Measurements from ENCODE around the gene RASAL3. TPM values are rescaled to one million over a fixed set of nuclear protein-coding genes. Genes with fewer than 3 reads are reported as not detected.

Gene RASAL3
- total and polyA plus RNA-seq, 5 donors: 0.66 to 2.5 (median 0.97) TPM

GRCh38 chr19:15432018-15432494 lies 32.3 kb downstream of the RASAL3 start:
- intact Hi-C loops (cut with DNase I): no loop called here
- under 1% methylated on average over 44 of the region's 44 CpGs for WGBS
- no peaks in the 10 kb centered on the region for H3K9me3 ChIP-seq (ENCODE audit: control insufficient read depth, low read length)
- no peaks in the 10 kb centered on the region for H3K27me3 ChIP-seq (ENCODE audit: control insufficient read depth, insufficient read depth)
- no peak overlapping the region for H3K27ac ChIP-seq (ENCODE audit: low read length)
- H3K4me1 ChIP-seq (ENCODE audit: control insufficient read depth, insufficient read depth, low read length): peaks cover 11% of the 10 kb centered on the region
- ATAC-seq (no peak), DNase-seq (peak in 2 of 3 donors; percentile 58 to 65)
- H3K4me3 ChIP-seq (ENCODE audit: low read length): peak overlapping the region; percentile 95

GRCh38 chr19:15431396-15432017 lies 32.8 kb downstream of the RASAL3 start:
- intact Hi-C loops (cut with DNase I): no loop called here
- peak overlapping the region; percentile 95 for H3K4me3 ChIP-seq (ENCODE audit: low read length)
- H3K4me1 ChIP-seq (ENCODE audit: control insufficient read depth, insufficient read depth, low read length): peaks cover 11% of the 10 kb centered on the region
- no peaks in the 10 kb centered on the region for H3K9me3 ChIP-seq (ENCODE audit: control insufficient read depth, low read length)
- no peak overlapping the region for H3K27ac ChIP-seq (ENCODE audit: low read length)
- DNase-seq (peak in 2 of 3 donors; percentile 34 to 38), ATAC-seq (no peak)
- WGBS: 15% methylated on average over 7 of the region's 7 CpGs
- no peaks in the 10 kb centered on the region for H3K27me3 ChIP-seq (ENCODE audit: control insufficient read depth, insufficient read depth)

DNA sequence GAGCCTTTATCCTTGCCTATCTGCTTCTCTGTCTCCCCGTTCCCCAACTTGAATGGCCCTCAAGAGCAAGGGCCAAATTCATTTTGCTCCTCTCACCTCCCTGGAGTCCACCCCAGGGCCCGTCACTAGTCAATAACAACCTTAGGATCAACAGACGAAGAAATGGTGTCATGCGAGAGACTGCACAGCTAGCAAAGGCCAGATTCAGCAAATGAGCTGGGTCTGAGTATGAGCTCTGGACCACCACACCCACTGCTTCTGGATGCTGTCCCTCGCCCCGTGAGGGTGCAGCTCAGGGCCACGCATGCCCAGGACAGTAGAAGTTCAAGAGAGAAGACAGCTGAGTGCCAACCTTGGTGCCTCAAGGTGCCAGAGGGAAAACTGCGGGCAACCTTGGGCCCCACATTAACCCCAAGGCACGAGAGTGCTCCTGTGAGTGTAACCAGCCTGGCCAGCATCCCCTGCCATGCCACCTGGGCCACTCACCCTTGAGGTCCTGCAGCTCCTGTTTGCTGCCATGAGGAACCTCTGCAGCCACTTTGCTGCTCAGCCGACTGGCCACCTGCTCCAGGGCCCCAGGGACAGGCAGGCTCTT lies 33.7 kb downstream of the RASAL3 start:
- H3K4me1 ChIP-seq (ENCODE audit: control insufficient read depth, insufficient read depth, low read length): peaks cover 11% of the 10 kb centered on the region
- peak in 1 of 3 donors; percentile 38 for DNase-seq
- WGBS: 79% methylated on average over 10 of the region's 10 CpGs
- no peaks in the 10 kb centered on the region for H3K9me3 ChIP-seq (ENCODE audit: control insufficient read depth, low read length)
- no peak overlapping the region for H3K4me3 ChIP-seq (ENCODE audit: low read length)
- H3K27me3 ChIP-seq (ENCODE audit: control insufficient read depth, insufficient read depth): no peaks in the 10 kb centered on the region
- no peak overlapping the region for H3K27ac ChIP-seq (ENCODE audit: low read length)
- intact Hi-C loops (cut with DNase I): no loop called here
- ATAC-seq: no peak

GRCh38 chr19:15429825-15430467 lies 34.4 kb downstream of the RASAL3 start:
- intact Hi-C loops (cut with DNase I): no loop called here
- 85% methylated on average over 24 of the region's 24 CpGs for WGBS

GRCh38 chr19:15428956-15429824 lies 35.2 kb downstream of the RASAL3 start:
- WGBS: 72% methylated on average over 22 of the region's 22 CpGs
- H3K4me3 ChIP-seq (ENCODE audit: low read length): no peak overlapping the region
- H3K27ac ChIP-seq (ENCODE audit: low read length): no peak overlapping the region
- H3K9me3 ChIP-seq (ENCODE audit: control insufficient read depth, low read length): no peaks in the 10 kb centered on the region
- DNase-seq (peak in 2 of 3 donors; percentile 58 to 69), ATAC-seq (no peak)
- intact Hi-C loops (cut with DNase I): no loop called here
- peaks cover 11% of the 10 kb centered on the region for H3K4me1 ChIP-seq (ENCODE audit: control insufficient read depth, insufficient read depth, low read length)
- no peaks in the 10 kb centered on the region for H3K27me3 ChIP-seq (ENCODE audit: control insufficient read depth, insufficient read depth)

More at GRCh38 chr19:15429825-15430467, 34.4 kb downstream of the RASAL3 start:
- H3K27me3 ChIP-seq (ENCODE audit: control insufficient read depth, insufficient read depth): no peaks in the 10 kb centered on the region
- no peaks in the 10 kb centered on the region for H3K9me3 ChIP-seq (ENCODE audit: control insufficient read depth, low read length)
- H3K4me3 ChIP-seq (ENCODE audit: low read length): no peak overlapping the region
- no peak overlapping the region for H3K27ac ChIP-seq (ENCODE audit: low read length)
- H3K4me1 ChIP-seq (ENCODE audit: control insufficient read depth, insufficient read depth, low read length): peaks cover 11% of the 10 kb centered on the region
- DNase-seq: peak in 1 of 3 donors; percentile 47
- no peak for ATAC-seq

GRCh38 chr19:15427991-15428471 lies 36.3 kb downstream of the RASAL3 start:
- Histone ChIP-seq H3K9me3 (ENCODE audit: control insufficient read depth, low read length) (no peaks in the 10 kb centered on the region), H3K4me1 (ENCODE audit: control insufficient read depth, insufficient read depth, low read length) (peaks cover 11% of the 10 kb centered on the region), H3K4me3 (ENCODE audit: low read length) (no peak overlapping the region), H3K27ac (ENCODE audit: low read length) (no peak overlapping the region), H3K27me3 (ENCODE audit: control insufficient read depth, insufficient read depth) (no peaks in the 10 kb centered on the region)
- intact Hi-C loops (cut with DNase I): no loop called here
- ATAC-seq (no peak), DNase-seq (peak in 2 of 3 donors; percentile 59 to 63)
- WGBS: 94% methylated on average over 35 of the region's 35 CpGs

DNA sequence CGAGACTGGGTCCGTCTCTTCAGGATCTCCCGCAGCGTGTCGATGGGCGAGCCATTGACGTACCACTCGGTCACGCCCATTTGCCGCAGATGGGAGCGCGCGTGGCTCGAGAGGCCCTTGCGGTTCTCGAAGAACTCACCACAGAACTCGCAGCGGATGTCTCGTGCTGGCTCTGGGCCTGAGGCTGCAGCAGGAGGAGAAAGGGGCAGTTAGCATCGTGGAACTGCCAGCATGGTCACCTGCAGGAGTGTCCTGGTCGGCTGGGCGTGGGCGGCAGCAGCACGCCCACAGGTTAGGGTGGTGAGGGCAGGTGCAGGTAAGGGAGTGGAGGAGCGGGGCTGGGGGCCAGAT lies 37.0 kb downstream of the RASAL3 start:
- intact Hi-C loops (cut with DNase I): no loop called here
- whole genome bisulfite sequencing: 97% methylated on average over 25 of the region's 25 CpGs
- Histone ChIP-seq H3K4me1 (ENCODE audit: control insufficient read depth, insufficient read depth, low read length) (peaks cover 11% of the 10 kb centered on the region), H3K27me3 (ENCODE audit: control insufficient read depth, insufficient read depth) (no peaks in the 10 kb centered on the region), H3K4me3 (ENCODE audit: low read length) (no peak overlapping the region), H3K9me3 (ENCODE audit: control insufficient read depth, low read length) (no peaks in the 10 kb centered on the region), H3K27ac (ENCODE audit: low read length) (no peak overlapping the region)
- ATAC-seq (no peak), DNase-seq (peak in 1 of 3 donors; percentile 49)

DNA sequence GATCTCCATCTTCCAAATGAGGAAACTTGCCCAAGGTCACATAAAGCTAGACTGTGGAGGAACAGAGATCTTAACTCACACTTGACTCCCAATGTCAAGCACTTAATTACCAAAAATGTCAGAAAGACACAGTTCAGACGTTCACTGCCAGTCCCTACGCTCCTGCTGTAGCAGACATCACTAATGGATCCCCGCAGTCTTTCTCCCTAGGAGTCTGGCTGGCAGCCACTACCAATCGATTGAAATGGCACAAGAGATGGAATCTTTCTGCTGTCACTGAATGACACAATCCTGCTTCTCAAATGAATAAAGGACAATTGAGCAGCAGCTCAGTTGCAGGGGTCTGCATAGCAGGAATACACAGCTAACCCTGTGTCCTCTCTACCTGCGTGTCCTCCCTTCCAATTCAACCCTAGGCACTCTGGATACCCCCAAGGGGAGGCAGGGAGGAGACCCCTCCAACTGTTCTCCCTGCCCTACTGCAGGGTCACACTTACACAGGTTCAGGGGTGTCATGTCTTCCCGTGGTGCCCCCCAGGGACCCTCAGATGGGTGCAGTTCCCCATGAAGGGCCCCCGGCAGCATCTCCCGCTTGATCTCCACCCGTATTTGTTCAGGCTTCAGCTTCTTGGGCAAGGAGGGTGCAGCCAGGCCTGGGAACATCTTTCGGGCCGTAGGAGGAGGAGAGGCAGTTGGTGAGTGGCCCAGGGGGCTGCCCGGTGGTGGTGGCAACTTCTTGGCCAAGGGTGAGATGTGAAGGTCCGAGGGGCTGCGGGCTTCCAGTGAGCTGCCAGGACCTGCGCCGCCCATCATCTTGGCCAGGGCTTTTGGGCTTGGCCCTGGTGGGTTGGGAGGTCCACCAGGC lies 37.6 kb downstream of the RASAL3 start:
- peak in 2 of 3 donors; percentile 32 to 48 for DNase-seq
- ATAC-seq: no peak
- WGBS: 87% methylated on average over 16 of the region's 16 CpGs

DNA sequence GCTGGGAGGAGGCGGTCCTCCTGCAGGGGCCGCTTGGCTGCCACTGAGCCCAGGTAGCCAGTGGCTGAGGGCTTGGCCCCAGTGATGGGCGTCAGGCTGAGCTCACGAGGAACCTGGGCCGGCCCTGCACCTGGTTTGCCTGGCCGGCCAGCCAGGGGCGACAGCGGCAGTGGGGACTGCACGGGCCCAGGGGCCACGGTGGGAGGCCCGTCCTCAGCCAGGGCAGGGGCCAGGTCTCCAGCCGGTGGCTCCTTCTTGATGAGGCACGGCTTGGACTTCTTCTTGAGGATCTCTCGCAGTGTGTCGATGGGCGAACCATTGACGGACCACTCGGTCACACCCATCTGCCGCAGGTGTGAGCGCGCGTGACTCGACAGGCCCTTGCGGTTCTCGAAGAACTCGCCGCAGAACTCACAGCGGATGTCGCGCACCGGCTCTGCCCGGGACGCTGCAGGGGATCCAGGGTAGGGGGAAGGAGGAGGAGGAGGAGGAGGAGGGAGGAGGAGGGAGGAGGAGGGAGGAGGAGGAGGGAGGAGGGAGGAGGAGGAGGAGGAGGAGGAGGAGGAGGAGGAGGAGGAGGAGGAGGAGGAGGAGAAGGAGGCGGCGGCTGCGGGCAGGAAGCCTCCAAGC lies 38.9 kb downstream of the RASAL3 start:
- Histone ChIP-seq H3K9me3 (ENCODE audit: control insufficient read depth, low read length) (no peaks in the 10 kb centered on the region), H3K4me1 (ENCODE audit: control insufficient read depth, insufficient read depth, low read length) (peaks cover 1% of the 10 kb centered on the region), H3K4me3 (ENCODE audit: low read length) (no peak overlapping the region), H3K27ac (ENCODE audit: low read length) (no peak overlapping the region), H3K27me3 (ENCODE audit: control insufficient read depth, insufficient read depth) (no peaks in the 10 kb centered on the region)
- ATAC-seq (no peak), DNase-seq (peak in 2 of 3 donors; percentile 29 to 41)
- intact Hi-C loops (cut with DNase I): no loop called here
- WGBS: 96% methylated on average over 36 of the region's 36 CpGs

More for the DNA sequence above, 37.6 kb downstream of the RASAL3 start:
- intact Hi-C loops (cut with DNase I): no loop called here
- Histone ChIP-seq H3K4me1 (ENCODE audit: control insufficient read depth, insufficient read depth, low read length) (peaks cover 11% of the 10 kb centered on the region), H3K4me3 (ENCODE audit: low read length) (no peak overlapping the region), H3K27me3 (ENCODE audit: control insufficient read depth, insufficient read depth) (no peaks in the 10 kb centered on the region), H3K9me3 (ENCODE audit: control insufficient read depth, low read length) (no peaks in the 10 kb centered on the region), H3K27ac (ENCODE audit: low read length) (no peak overlapping the region)

Data from right cardiac atrium (tissue), 5 donors.